Peyer's patch (tissue), 4 donors: ENCODE results near the gene MUC5AC. TPM values are rescaled to one million over a fixed set of nuclear protein-coding genes. Genes with fewer than 3 reads are reported as not detected.

ENCODE experiments used
- DNase-seq, 3 donors: peaks; one replicate each; pipeline ENCODE4 v3.0.0-alpha.2; 2017 to 2019
- H3K27ac ChIP-seq, 4 donors: fragments of 200-600 bp; sonication (generic); one replicate each; pipeline ENCODE4 v1.5.1; 2016 to 2019
- H3K27me3 ChIP-seq, 2 donors: fragments of 200-600 bp; sonication (generic); one replicate each; pipeline ENCODE4 v1.5.1; 2019
- H3K36me3 ChIP-seq, 3 donors: fragments of 200-600 bp; sonication (generic); one replicate each; pipeline ENCODE4 v1.5.1; 2016 to 2019
- H3K4me1 ChIP-seq, 4 donors: fragments of 200-600 bp; sonication (generic); one replicate each; pipeline ENCODE4 v1.5.1; 2016 to 2019
- H3K4me3 ChIP-seq, 4 donors: fragments of 200-600 bp; sonication (generic); 1 replicate in 3 of 4; 2 replicates in 1 of 4; pipeline ENCODE4 v1.5.1; 2016 to 2019; ENCODE audit warnings: mild to moderate bottlenecking in 1 of 4
- H3K9me3 ChIP-seq, 4 donors: fragments of 200-600 bp; sonication (generic); one replicate each; pipeline ENCODE4 v1.5.1; 2016 to 2019; ENCODE audit warnings: mild to moderate bottlenecking in 1 of 4
- CTCF ChIP-seq, 6 experiments: fragments of 450-650 bp in 4 of 6; fragments of 200-600 bp in 2 of 6; sonication (generic) in 1 of 6; IDR thresholded peaks; one replicate each; pipeline ENCODE4 v1.5.1; 2017 to 2019; ENCODE audit warnings: antibody characterized with exemption in 6 of 6, mild to moderate bottlenecking in 3 of 6, moderate library complexity in 1 of 6
- POLR2A ChIP-seq, 2 donors: fragments of 450-650 bp; IDR thresholded peaks; one replicate each; pipeline ENCODE4 v1.5.1; 2017; ENCODE audit warnings: antibody characterized with exemption in 2 of 2, mild to moderate bottlenecking in 2 of 2, moderate library complexity in 2 of 2
- total RNA-seq, 4 donors: library from RNA; depleted of rRNA; stranded (reverse); fragments of >200 nt; gene quantifications; one replicate each; pipeline ENCODE4 v1.1.0, GENCODE V29; 2016

The MUC5AC gene
- total RNA-seq, 4 donors from 2014 or later = not detected

- no peak for TF ChIP-seq POLR2A (IDR thresholded peaks at IDR 0.05)
- no peak for TF ChIP-seq CTCF (IDR thresholded peaks at IDR 0.05)
- peak in 1 of 3 donors; percentile 44 for DNase-seq
- Histone ChIP-seq H3K27me3 (no peaks in the 10 kb centered on the region), H3K4me1 (peaks cover 0 to 12% (median 0%) of the 10 kb centered on the region in 4 donors), H3K36me3 (no peaks in the 10 kb centered on the region), H3K9me3 (no peaks in the 10 kb centered on the region), H3K27ac (no peak overlapping the region), H3K4me3 (no peak overlapping the region)
Measured at GRCh38 chr11:1228921-1229451, 71.2 kb downstream of the MUC5AC start.

GRCh38 chr11:1229471-1230120, 71.8 kb downstream of the MUC5AC start:
- H3K27me3 ChIP-seq = no peaks in the 10 kb centered on the region
- H3K36me3 ChIP-seq = no peaks in the 10 kb centered on the region
- TF ChIP-seq POLR2A (IDR thresholded peaks at IDR 0.05) (no peak), CTCF (IDR thresholded peaks at IDR 0.05) (no peak)
- H3K4me1 ChIP-seq = peaks cover 0 to 14% (median 0%) of the 10 kb centered on the region in 4 donors
- no peaks in the 10 kb centered on the region for H3K9me3 ChIP-seq
- no peak overlapping the region for H3K4me3 ChIP-seq
- DNase-seq = peak in 1 of 3 donors; percentile 30
- no peak overlapping the region for H3K27ac ChIP-seq

- no peak overlapping the region for H3K4me3 ChIP-seq
- no peak overlapping the region for H3K27ac ChIP-seq
- H3K27me3 ChIP-seq = no peaks in the 10 kb centered on the region
- H3K9me3 ChIP-seq = no peaks in the 10 kb centered on the region
- no peak for DNase-seq
- H3K4me1 ChIP-seq = peaks cover 0 to 14% (median 0%) of the 10 kb centered on the region in 4 donors
- H3K36me3 ChIP-seq = no peaks in the 10 kb centered on the region
- no peak for TF ChIP-seq POLR2A (IDR thresholded peaks at IDR 0.05)
Measured at GRCh38 chr11:1230121-1230455, 72.3 kb downstream of the MUC5AC start.

GRCh38 chr11:1230456-1231395, 73.0 kb downstream of the MUC5AC start:
- peaks cover 0 to 14% (median 0%) of the 10 kb centered on the region in 4 donors for H3K4me1 ChIP-seq
- no peaks in the 10 kb centered on the region for H3K36me3 ChIP-seq
- peak in 1 of 3 donors; percentile 39 for DNase-seq
- no peak overlapping the region for H3K27ac ChIP-seq
- no peaks in the 10 kb centered on the region for H3K9me3 ChIP-seq
- no peaks in the 10 kb centered on the region for H3K27me3 ChIP-seq
- TF ChIP-seq CTCF (IDR thresholded peaks at IDR 0.05) (no peak), POLR2A (IDR thresholded peaks at IDR 0.05) (no peak)
- H3K4me3 ChIP-seq = no peak overlapping the region

- Histone ChIP-seq H3K27me3 (no peaks in the 10 kb centered on the region), H3K9me3 (no peaks in the 10 kb centered on the region), H3K27ac (no peak overlapping the region), H3K36me3 (no peaks in the 10 kb centered on the region), H3K4me1 (peaks cover 0 to 14% (median 0%) of the 10 kb centered on the region in 4 donors), H3K4me3 (no peak overlapping the region)
- DNase-seq = peak in 1 of 3 donors; percentile 46
- no peak for TF ChIP-seq CTCF (IDR thresholded peaks at IDR 0.05)
- no peak for TF ChIP-seq POLR2A (IDR thresholded peaks at IDR 0.05)
Measured at GRCh38 chr11:1231396-1232020, 73.8 kb downstream of the MUC5AC start.
